ENCODE measurements around the gene LDB1.

DNA sequence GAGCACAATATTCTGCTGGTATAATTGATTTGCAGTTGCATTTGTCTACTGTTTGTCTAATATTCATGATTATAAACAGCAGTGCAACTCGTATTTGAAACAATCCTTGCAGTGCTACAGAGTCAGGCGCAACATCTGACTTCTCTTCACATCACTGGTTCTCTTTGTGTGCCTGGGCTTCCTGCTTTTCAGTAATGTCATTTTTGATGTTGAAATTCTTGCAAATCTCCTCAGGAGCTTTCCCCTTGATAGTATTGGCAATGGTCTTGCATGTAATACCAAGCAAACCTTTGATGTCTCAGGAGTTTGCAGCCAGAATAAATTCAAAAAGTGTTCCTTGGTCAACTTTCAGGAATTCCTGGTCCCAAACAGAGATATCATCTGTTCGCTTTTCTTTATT lies 34.8 kb downstream of the LDB1 start:
- TF ChIP-seq, protein P1, sequence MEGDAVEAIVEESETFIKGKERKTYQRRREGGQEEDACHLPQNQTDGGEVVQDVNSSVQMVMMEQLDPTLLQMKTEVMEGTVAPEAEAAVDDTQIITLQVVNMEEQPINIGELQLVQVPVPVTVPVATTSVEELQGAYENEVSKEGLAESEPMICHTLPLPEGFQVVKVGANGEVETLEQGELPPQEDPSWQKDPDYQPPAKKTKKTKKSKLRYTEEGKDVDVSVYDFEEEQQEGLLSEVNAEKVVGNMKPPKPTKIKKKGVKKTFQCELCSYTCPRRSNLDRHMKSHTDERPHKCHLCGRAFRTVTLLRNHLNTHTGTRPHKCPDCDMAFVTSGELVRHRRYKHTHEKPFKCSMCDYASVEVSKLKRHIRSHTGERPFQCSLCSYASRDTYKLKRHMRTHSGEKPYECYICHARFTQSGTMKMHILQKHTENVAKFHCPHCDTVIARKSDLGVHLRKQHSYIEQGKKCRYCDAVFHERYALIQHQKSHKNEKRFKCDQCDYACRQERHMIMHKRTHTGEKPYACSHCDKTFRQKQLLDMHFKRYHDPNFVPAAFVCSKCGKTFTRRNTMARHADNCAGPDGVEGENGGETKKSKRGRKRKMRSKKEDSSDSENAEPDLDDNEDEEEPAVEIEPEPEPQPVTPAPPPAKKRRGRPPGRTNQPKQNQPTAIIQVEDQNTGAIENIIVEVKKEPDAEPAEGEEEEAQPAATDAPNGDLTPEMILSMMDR (IDR thresholded peaks at IDR 0.05), result no peak
- no peak for TF ChIP-seq POLR2A (IDR thresholded peaks at IDR 0.05)
